ENCODE results near the gene YEATS2. TPM values are rescaled to one million over a fixed set of nuclear protein-coding genes. Genes with fewer than 3 reads are reported as not detected.

YEATS2 gene
- total RNA-seq, 1 experiment from 2014 or later: 34.5 TPM

- POLR2A ChIA-PET: no interaction called here
- Mint-ChIP-seq H3K4me3 (ENCODE audit: unreplicated experiment) (no peak overlapping the region), H3K36me3 (ENCODE audit: insufficient read depth, unreplicated experiment) (peaks cover 63% of the 10 kb centered on the region)
Observed at GRCh38 chr3:183807209-183807728, 109.7 kb downstream of the YEATS2 start.

DNA sequence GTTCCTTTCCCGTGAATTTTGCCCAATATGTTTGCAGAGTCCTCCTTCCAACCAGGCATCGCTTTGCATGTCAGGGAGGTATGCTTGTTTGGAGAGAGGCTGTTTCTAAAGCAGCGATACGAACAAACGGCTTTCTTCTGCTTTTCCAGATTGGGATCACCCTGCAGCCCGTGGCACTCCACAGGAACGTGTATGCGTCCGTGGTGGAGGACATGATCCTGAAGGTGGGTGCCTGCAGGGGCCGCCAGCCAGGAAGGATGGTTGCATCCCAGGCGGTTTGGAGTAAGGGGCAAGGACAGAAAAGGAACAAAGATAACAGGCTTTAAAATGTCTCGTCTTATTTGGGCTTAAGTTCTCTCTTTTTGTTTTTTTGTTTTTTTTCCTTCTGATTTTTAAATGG, 110.3 kb downstream of the YEATS2 start:
- Histone ChIP-seq H3K9me3 (no peaks in the 10 kb centered on the region), H3K36me3 (ENCODE audit: control insufficient read depth, insufficient read depth, low read length) (peaks cover 7% of the 10 kb centered on the region), H3K27me3 (replicated peaks; ENCODE audit: control insufficient read depth, insufficient read depth, low read length) (no peaks in the 10 kb centered on the region), H3K4me1 (no peaks in the 10 kb centered on the region), H3K4me3 (ENCODE audit: low read depth, low read length) (no peak overlapping the region)
- Mint-ChIP-seq H3K27me3 (ENCODE audit: insufficient read depth, unreplicated experiment) (no peaks in the 10 kb centered on the region), H3K36me3 (ENCODE audit: insufficient read depth, unreplicated experiment) (peaks cover 62% of the 10 kb centered on the region), H3K4me3 (ENCODE audit: unreplicated experiment) (no peak overlapping the region), H3K27ac (ENCODE audit: unreplicated experiment) (no peak overlapping the region), H3K4me1 (ENCODE audit: low read depth, unreplicated experiment) (no peaks in the 10 kb centered on the region), H3K9me3 (ENCODE audit: unreplicated experiment) (no peaks in the 10 kb centered on the region)
- POLR2A ChIA-PET: no interaction called here
- CTCF ChIA-PET: no interaction called here
- TF ChIP-seq, protein P1, sequence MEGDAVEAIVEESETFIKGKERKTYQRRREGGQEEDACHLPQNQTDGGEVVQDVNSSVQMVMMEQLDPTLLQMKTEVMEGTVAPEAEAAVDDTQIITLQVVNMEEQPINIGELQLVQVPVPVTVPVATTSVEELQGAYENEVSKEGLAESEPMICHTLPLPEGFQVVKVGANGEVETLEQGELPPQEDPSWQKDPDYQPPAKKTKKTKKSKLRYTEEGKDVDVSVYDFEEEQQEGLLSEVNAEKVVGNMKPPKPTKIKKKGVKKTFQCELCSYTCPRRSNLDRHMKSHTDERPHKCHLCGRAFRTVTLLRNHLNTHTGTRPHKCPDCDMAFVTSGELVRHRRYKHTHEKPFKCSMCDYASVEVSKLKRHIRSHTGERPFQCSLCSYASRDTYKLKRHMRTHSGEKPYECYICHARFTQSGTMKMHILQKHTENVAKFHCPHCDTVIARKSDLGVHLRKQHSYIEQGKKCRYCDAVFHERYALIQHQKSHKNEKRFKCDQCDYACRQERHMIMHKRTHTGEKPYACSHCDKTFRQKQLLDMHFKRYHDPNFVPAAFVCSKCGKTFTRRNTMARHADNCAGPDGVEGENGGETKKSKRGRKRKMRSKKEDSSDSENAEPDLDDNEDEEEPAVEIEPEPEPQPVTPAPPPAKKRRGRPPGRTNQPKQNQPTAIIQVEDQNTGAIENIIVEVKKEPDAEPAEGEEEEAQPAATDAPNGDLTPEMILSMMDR (IDR thresholded peaks at IDR 0.05; ENCODE audit: insufficient read depth in 1 of 2, low read depth in 1 of 2, low read length in 1 of 2, severe bottlenecking in 1 of 2, unreplicated experiment in 1 of 2): no peak
- no peak for DNase-seq
- BruUV-seq (replicated peaks): no TSS peak
- intact Hi-C loops (cut with micrococcal nuclease; ENCODE audit: unreplicated experiment): no loop called here

More at GRCh38 chr3:183807209-183807728, 109.7 kb downstream of the YEATS2 start:
- no peaks in the 10 kb centered on the region for H3K9me3 ChIP-seq
- BruUV-seq (replicated peaks): no TSS peak
- H3K4me3 ChIP-seq (ENCODE audit: low read depth, low read length): no peak overlapping the region
- CTCF ChIA-PET: no interaction called here
- DNase-seq: no peak
- Mint-ChIP-seq H3K27me3 (ENCODE audit: insufficient read depth, unreplicated experiment) (no peaks in the 10 kb centered on the region), H3K27ac (ENCODE audit: unreplicated experiment) (no peak overlapping the region), H3K4me1 (ENCODE audit: low read depth, unreplicated experiment) (no peaks in the 10 kb centered on the region), H3K9me3 (ENCODE audit: unreplicated experiment) (no peaks in the 10 kb centered on the region)
- intact Hi-C loops (cut with micrococcal nuclease; ENCODE audit: unreplicated experiment): no loop called here
- H3K36me3 ChIP-seq (ENCODE audit: control insufficient read depth, insufficient read depth, low read length): peaks cover 7% of the 10 kb centered on the region
- no peaks in the 10 kb centered on the region for H3K4me1 ChIP-seq
- H3K27me3 ChIP-seq (replicated peaks; ENCODE audit: control insufficient read depth, insufficient read depth, low read length): no peaks in the 10 kb centered on the region
- TF ChIP-seq, protein P1 (IDR thresholded peaks at IDR 0.05; ENCODE audit: insufficient read depth in 1 of 2, low read depth in 1 of 2, low read length in 1 of 2, severe bottlenecking in 1 of 2, unreplicated experiment in 1 of 2): no peak

- Mint-ChIP-seq H3K27me3 (ENCODE audit: insufficient read depth, unreplicated experiment) (no peaks in the 10 kb centered on the region), H3K4me3 (ENCODE audit: unreplicated experiment) (no peak overlapping the region), H3K27ac (ENCODE audit: unreplicated experiment) (no peak overlapping the region), H3K9me3 (ENCODE audit: unreplicated experiment) (no peaks in the 10 kb centered on the region), H3K36me3 (ENCODE audit: insufficient read depth, unreplicated experiment) (peaks cover 62% of the 10 kb centered on the region), H3K4me1 (ENCODE audit: low read depth, unreplicated experiment) (no peaks in the 10 kb centered on the region)
- H3K27me3 ChIP-seq (replicated peaks; ENCODE audit: control insufficient read depth, insufficient read depth, low read length): no peaks in the 10 kb centered on the region
- ChIA-PET POLR2A (no interaction called here), CTCF (no interaction called here)
- intact Hi-C loops (cut with micrococcal nuclease; ENCODE audit: unreplicated experiment): no loop called here
- TF ChIP-seq, protein P1 (IDR thresholded peaks at IDR 0.05; ENCODE audit: insufficient read depth in 1 of 2, low read depth in 1 of 2, low read length in 1 of 2, severe bottlenecking in 1 of 2, unreplicated experiment in 1 of 2): no peak
- DNase-seq: no peak
- peaks cover 5% of the 10 kb centered on the region for H3K36me3 ChIP-seq (ENCODE audit: control insufficient read depth, insufficient read depth, low read length)
- H3K4me1 ChIP-seq: no peaks in the 10 kb centered on the region
- H3K9me3 ChIP-seq: no peaks in the 10 kb centered on the region
- no peak overlapping the region for H3K4me3 ChIP-seq (ENCODE audit: low read depth, low read length)
- BruUV-seq (replicated peaks): no TSS peak
Observed at GRCh38 chr3:183808355-183808754, 110.8 kb downstream of the YEATS2 start.

All from Caco-2 (cell line).